BLaER1 (cell line): ENCODE results near the gene PRKN.

Experiments used
- H3K27ac ChIP-seq: shearing (Covaris generic); formaldehyde crosslinking; 2 replicates; pipeline ENCODE4 v1.8.1; 2022
- H3K27me3 ChIP-seq: shearing (Covaris generic); formaldehyde crosslinking; 2 replicates; pipeline ENCODE4 v1.8.1; 2022
- H3K36me3 ChIP-seq: shearing (Covaris generic); formaldehyde crosslinking; 2 replicates; pipeline ENCODE4 v1.8.1; 2022
- H3K4me1 ChIP-seq: shearing (Covaris generic); formaldehyde crosslinking; 2 replicates; pipeline ENCODE4 v1.8.1; 2022
- H3K4me2 ChIP-seq: shearing (Covaris generic); formaldehyde crosslinking; 2 replicates; pipeline ENCODE4 v1.8.1; 2022
- H3K4me3 ChIP-seq: shearing (Covaris generic); formaldehyde crosslinking; 2 replicates; pipeline ENCODE4 v1.8.1; 2022
- H3K9ac ChIP-seq: shearing (Covaris generic); formaldehyde crosslinking; 2 replicates; pipeline ENCODE4 v1.8.1; 2022
- H3K9me3 ChIP-seq: shearing (Covaris generic); formaldehyde crosslinking; 2 replicates; pipeline ENCODE4 v1.8.1; 2022
- H4K20me1 ChIP-seq: shearing (Covaris generic); formaldehyde crosslinking; 2 replicates; pipeline ENCODE4 v1.8.1; 2022
- Cebpa-rat ChIP-seq: shearing (Covaris generic); IDR thresholded peaks from 2 replicates; pipeline ENCODE4 v1.8.1; 2022

PRKN gene

DNA sequence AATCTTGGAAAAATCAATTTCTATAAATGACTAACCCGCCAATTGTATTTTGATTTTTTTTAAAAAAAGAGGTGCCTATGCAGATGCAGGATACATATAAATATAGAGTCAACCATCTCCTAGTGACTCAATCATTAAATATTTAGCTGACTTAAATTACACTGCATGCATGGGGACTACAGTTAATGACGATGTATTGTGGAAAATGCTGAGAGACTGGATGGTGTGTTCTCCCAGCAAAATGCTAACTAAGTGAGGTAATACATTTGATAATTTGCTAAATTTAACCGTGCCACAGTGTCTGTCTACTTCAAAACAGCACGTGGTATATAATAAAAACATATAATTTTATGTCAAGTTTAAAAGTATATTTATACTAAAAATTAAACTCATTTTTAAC, 341.6 kb downstream of the PRKN start:
- Histone ChIP-seq H3K27me3 (no peaks in the 10 kb centered on the region), H3K4me3 (no peak overlapping the region), H3K9me3 (no peaks in the 10 kb centered on the region), H3K4me1 (no peaks in the 10 kb centered on the region), H3K27ac (no peak overlapping the region), H3K4me2 (no peak overlapping the region), H3K9ac (no peak overlapping the region), H3K36me3 (no peaks in the 10 kb centered on the region), H4K20me1 (no peaks in the 10 kb centered on the region)
- TF ChIP-seq Cebpa-rat = no peak

DNA sequence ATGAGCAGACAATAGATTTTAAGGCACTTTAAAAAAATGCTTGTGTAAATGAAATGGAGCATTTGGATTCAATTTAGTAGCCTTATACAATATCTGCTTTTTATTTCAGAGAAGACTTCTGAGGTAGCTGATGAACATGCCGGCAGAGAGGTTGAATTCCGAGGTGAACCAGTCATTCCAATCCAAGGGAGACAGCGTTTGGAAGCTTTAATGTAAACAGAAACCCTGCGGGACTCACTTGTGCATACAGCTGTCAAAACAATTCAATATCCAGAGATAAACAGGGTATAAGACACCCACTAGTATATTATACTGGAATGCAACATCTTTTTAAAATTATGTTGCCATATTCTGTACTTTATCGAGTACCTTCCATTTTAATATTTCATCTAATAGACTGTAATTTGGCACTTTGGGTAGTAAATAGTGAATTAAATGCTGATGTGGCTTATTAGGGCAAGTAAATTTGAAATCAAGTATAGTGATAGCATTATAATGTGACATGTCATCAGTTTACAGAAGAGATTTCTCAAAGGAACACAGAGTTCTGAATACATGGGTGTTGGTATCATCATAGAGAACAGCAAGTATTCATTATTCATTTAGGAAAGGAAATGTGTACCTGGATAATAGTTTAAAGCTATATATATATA, 347.7 kb downstream of the PRKN start:
- no peak overlapping the region for H3K4me3 ChIP-seq
- H3K4me2 ChIP-seq = no peak overlapping the region
- no peaks in the 10 kb centered on the region for H3K4me1 ChIP-seq
- no peak overlapping the region for H3K27ac ChIP-seq
- H3K27me3 ChIP-seq = no peaks in the 10 kb centered on the region
- H3K36me3 ChIP-seq = no peaks in the 10 kb centered on the region
- H3K9me3 ChIP-seq = no peaks in the 10 kb centered on the region
- H3K9ac ChIP-seq = no peak overlapping the region
- no peaks in the 10 kb centered on the region for H4K20me1 ChIP-seq
- no peak for TF ChIP-seq Cebpa-rat

DNA sequence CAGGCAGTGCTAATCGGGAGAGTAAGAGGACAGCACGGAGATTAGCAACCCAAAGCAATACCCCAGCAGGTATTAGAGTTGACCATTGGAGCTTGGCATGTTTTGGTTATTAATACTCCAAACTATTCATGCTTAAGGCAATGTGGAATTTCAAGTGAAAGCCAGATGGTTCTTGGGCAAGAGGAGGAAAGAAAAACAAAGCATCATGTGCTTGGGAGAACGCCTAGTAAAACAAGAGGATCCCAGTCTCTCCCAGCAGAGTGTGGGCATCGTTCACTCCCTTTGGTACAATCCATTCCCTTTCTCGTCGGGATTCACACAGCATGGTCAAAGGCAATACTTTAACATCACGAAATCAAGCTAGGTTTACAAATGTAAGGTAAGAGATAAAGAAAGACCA, 349.8 kb downstream of the PRKN start:
- Histone ChIP-seq H3K27ac (no peak overlapping the region), H3K27me3 (no peaks in the 10 kb centered on the region), H3K4me1 (no peaks in the 10 kb centered on the region), H4K20me1 (no peaks in the 10 kb centered on the region), H3K9me3 (no peaks in the 10 kb centered on the region), H3K4me2 (no peak overlapping the region), H3K9ac (no peak overlapping the region), H3K36me3 (no peaks in the 10 kb centered on the region), H3K4me3 (no peak overlapping the region)
- TF ChIP-seq Cebpa-rat = no peak

DNA sequence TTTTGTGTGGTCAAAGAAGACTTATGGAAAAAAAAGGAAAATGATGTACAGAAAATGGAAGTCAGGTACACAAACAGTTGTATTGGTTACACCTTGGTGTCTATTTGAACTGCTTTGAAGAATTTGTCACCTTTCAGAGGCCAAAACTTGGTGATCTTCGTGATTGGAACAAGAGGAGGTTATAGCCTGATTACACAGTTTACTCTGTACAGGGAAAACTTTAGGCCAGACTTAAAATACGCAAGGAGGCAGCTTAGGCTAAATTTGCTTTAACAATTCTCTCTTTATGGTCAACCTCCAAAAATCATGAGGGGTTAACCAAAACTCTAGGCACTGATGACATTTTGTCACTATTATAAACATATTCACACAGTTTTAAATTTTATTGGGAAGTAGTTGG, 353.7 kb downstream of the PRKN start:
- no peak overlapping the region for H3K4me2 ChIP-seq
- H4K20me1 ChIP-seq = no peaks in the 10 kb centered on the region
- no peaks in the 10 kb centered on the region for H3K9me3 ChIP-seq
- H3K4me3 ChIP-seq = no peak overlapping the region
- H3K9ac ChIP-seq = no peak overlapping the region
- no peak for TF ChIP-seq Cebpa-rat
- H3K4me1 ChIP-seq = no peaks in the 10 kb centered on the region
- no peaks in the 10 kb centered on the region for H3K36me3 ChIP-seq
- no peaks in the 10 kb centered on the region for H3K27me3 ChIP-seq
- no peak overlapping the region for H3K27ac ChIP-seq

DNA sequence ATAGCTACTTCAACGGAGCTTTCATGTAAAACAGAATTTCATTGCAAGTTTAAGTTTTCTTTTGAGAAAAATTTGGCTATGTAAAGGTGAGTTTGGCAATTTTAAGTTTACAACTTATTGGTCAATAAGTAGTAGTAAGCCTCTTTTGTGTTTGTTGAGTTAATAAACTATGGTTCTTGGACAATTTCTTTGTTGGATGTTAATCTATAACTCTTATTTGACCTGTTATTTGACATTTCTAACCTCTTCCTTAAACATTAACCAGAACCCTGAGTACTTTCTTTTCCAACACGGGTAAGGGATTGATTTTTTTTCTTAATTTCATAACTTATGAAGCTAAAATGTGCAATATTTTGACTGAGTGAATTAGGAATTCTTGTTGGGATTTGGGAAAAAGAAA, 354.4 kb downstream of the PRKN start:
- Histone ChIP-seq H3K27ac (no peak overlapping the region), H3K27me3 (no peaks in the 10 kb centered on the region), H3K36me3 (no peaks in the 10 kb centered on the region), H3K4me1 (no peaks in the 10 kb centered on the region), H4K20me1 (no peaks in the 10 kb centered on the region), H3K9me3 (no peaks in the 10 kb centered on the region), H3K4me2 (no peak overlapping the region), H3K9ac (no peak overlapping the region), H3K4me3 (no peak overlapping the region)
- no peak for TF ChIP-seq Cebpa-rat

DNA sequence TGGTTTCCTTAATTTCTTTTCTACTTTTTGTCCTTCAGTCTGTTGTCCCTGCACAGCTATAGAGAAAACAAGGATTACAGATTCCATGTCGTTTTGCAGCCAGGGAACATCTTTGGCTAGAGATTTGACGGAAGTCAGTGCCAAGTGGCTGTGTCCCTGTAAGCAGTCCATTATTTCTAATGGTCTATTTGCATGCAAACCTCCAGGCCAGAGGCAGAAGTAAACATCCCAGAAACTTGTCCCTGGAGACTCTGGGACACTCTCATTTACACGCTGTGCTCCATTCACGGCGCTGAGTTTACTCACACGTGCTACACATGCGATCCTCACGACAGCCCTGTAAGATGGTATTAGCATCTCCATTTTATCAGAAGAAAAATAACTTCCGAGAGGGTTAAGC, 355.5 kb downstream of the PRKN start:
- no peak overlapping the region for H3K27ac ChIP-seq

DNA sequence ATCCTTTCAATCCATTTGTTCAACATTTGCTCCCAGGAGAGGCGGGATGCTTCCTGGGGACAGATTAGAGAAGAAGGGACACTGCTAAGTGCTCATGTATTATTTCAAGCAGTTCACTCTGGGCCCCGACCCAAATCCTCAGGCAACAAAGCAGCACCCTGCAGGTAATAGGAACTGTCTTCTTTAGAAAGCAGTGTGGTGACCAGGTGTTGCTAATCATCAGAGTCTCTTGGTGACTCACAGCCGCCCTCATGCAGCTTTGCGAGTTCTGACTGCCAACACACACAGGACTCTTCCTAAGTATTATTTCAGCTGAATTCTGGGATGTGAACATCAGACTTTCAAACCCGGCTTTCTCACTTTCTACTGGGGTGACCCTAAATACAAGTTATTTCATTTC, 356.4 kb downstream of the PRKN start:
- Histone ChIP-seq H4K20me1 (no peaks in the 10 kb centered on the region), H3K27me3 (no peaks in the 10 kb centered on the region), H3K9me3 (no peaks in the 10 kb centered on the region), H3K36me3 (no peaks in the 10 kb centered on the region), H3K4me1 (no peaks in the 10 kb centered on the region), H3K9ac (no peak overlapping the region), H3K4me3 (no peak overlapping the region), H3K27ac (no peak overlapping the region), H3K4me2 (no peak overlapping the region)
- TF ChIP-seq Cebpa-rat = no peak

More for the DNA sequence above, 355.5 kb downstream of the PRKN start:
- Histone ChIP-seq H3K27me3 (no peaks in the 10 kb centered on the region), H3K4me3 (no peak overlapping the region), H3K36me3 (no peaks in the 10 kb centered on the region), H4K20me1 (no peaks in the 10 kb centered on the region), H3K9ac (no peak overlapping the region), H3K4me2 (no peak overlapping the region), H3K4me1 (no peaks in the 10 kb centered on the region), H3K9me3 (no peaks in the 10 kb centered on the region)
- TF ChIP-seq Cebpa-rat = no peak

DNA sequence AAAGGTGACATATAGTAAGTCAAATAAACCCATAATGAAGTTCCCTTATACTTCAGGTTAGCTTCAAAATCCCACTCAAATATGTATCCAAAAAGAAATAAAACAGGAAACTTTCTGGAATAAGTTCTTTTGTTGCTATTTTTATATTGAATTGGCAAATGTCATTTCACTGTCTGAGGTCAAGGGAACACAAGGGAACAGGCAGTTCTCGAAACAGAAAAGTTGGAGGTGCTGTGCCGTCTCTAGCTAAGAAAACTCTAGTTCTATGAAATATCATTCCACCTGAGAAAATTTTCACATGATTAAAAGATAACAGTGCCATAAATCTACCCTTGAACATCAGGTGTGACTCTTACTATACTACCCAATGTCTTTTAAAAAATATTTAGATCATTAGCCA, 358.5 kb downstream of the PRKN start:
- no peaks in the 10 kb centered on the region for H3K36me3 ChIP-seq
- no peaks in the 10 kb centered on the region for H4K20me1 ChIP-seq
- H3K27ac ChIP-seq = no peak overlapping the region
- H3K9ac ChIP-seq = no peak overlapping the region
- TF ChIP-seq Cebpa-rat = no peak
- no peak overlapping the region for H3K4me3 ChIP-seq
- H3K4me2 ChIP-seq = no peak overlapping the region
- H3K4me1 ChIP-seq = no peaks in the 10 kb centered on the region
- no peaks in the 10 kb centered on the region for H3K27me3 ChIP-seq
- H3K9me3 ChIP-seq = no peaks in the 10 kb centered on the region

DNA sequence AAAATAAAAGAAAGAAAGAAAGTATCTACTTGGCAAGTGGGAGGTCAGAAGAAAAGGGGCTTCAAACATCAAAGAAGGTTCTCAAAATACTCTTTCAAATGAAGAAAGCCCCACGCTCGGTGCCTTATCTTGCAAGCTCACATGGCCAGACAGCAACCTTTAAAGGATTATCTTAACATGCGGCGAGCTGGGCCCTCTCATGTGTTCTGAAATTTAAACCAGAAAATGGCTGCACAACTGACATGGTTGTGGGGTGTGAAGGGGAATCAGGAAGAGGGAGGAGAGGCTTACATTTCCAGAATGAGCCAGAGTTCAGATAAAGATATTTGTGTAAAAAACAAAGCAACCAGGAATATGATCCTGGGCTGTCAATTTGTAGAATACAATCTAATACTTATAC, 363.1 kb downstream of the PRKN start:
- no peaks in the 10 kb centered on the region for H3K27me3 ChIP-seq
- no peak overlapping the region for H3K4me2 ChIP-seq
- H4K20me1 ChIP-seq = no peaks in the 10 kb centered on the region
- no peaks in the 10 kb centered on the region for H3K36me3 ChIP-seq
- H3K4me1 ChIP-seq = no peaks in the 10 kb centered on the region
- H3K4me3 ChIP-seq = no peak overlapping the region
- TF ChIP-seq Cebpa-rat = no peak
- no peak overlapping the region for H3K9ac ChIP-seq
- no peak overlapping the region for H3K27ac ChIP-seq
- H3K9me3 ChIP-seq = no peaks in the 10 kb centered on the region

DNA sequence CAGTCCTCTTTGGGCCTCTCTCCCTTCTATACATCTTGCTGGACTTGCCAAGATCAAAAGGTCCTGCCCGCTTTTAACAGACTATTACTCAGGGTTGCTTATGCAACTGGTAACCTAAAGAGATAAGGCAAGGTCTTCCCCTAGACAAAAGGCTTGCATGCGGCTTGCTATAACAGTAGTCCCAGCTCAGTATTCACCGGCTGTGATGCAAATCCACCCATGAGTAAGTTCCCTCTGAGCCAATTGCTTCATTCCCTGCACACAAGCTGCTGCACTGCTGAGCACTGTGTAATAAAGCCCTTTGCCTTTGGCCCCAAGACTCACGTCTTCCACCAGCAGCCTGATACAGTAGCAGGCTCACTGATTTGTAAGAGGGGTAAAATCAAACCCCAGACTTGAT, 363.8 kb downstream of the PRKN start:
- Histone ChIP-seq H3K27ac (no peak overlapping the region), H3K36me3 (no peaks in the 10 kb centered on the region), H3K9ac (no peak overlapping the region), H3K4me3 (no peak overlapping the region), H4K20me1 (no peaks in the 10 kb centered on the region), H3K27me3 (no peaks in the 10 kb centered on the region), H3K4me2 (no peak overlapping the region), H3K9me3 (no peaks in the 10 kb centered on the region), H3K4me1 (no peaks in the 10 kb centered on the region)
- TF ChIP-seq Cebpa-rat = no peak
